ENCODE results near the gene CTCFL.

- TF ChIP-seq CTCF (IDR thresholded peaks at IDR 0.05; ENCODE audit: borderline replicate concordance, extremely low read depth, low read length, poor library complexity, severe bottlenecking) (no peak), EZH2 (IDR thresholded peaks at IDR 0.05; ENCODE audit: borderline replicate concordance, low read depth, low read length, severe bottlenecking) (no peak)
Measured at GRCh38 chr20:57450931-57451330, 74.0 kb downstream of the CTCFL start.

All from DND-41 (cell line).